ENCODE results near the gene OBP2A. TPM values are rescaled to one million over a fixed set of nuclear protein-coding genes. Genes with fewer than 3 reads are reported as not detected.

Gene OBP2A
- total and polyA plus RNA-seq, 2 of the 8 experiments (the other 6 are each of a cell fraction or from before 2014, with no cell fraction given), result not detected

DNA sequence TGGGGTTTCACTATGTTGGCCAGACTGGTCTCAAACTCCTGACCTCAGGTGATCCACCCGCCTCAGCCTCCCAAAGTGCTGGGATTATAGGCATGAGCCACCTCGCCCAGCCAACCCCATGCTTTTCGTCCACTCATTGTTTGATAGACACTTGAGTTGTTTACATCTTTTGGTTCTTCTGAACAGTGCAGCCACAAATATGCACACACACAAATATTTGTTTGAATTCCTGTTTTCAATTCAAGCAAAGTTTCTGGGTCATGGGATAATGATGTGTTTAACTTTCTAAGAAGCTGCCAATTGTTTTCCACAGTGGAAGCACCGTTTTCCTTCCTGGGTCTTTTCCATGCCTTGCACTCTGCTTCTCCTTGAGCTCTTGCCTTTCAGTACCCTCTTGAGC is 8.8 kb downstream of the OBP2A start:
- Histone ChIP-seq H2BK15ac (ENCODE audit: low read length) (no peak overlapping the region), H2AFZ (ENCODE audit: low read length) (no peak overlapping the region), H3K4me1 (replicated peaks in 1 of 4; ENCODE audit: control insufficient read depth in 3 of 4, insufficient read depth in 4 of 4, low read length in 3 of 4) (peaks cover 0 to 3% (median 0%) of the 10 kb centered on the region in 4 experiments; a peak in 2 of 7 replicates), H3K23ac (ENCODE audit: insufficient read length) (no peak overlapping the region), H3K18ac (ENCODE audit: extremely low read depth, low read length) (no peak overlapping the region), H3K79me1 (ENCODE audit: low read depth, low read length) (no peaks in the 10 kb centered on the region), H3K4me2 (ENCODE audit: insufficient read depth in 1 of 2, low read depth in 2 of 2, low read length in 2 of 2) (no peak overlapping the region), H3K27me3 (replicated peaks in 1 of 4; ENCODE audit: control insufficient read depth in 3 of 4, extremely low read depth in 1 of 4, insufficient read depth in 3 of 4, low read length in 3 of 4) (no peaks in the 10 kb centered on the region; a peak in 1 of 7 replicates), H2BK120ac (replicated peaks; ENCODE audit: low read depth, low read length) (no peak overlapping the region), H2AK5ac (ENCODE audit: low read depth, low read length) (no peak overlapping the region), H3K79me2 (ENCODE audit: control insufficient read depth in 1 of 2, insufficient read depth in 2 of 2, low read length in 2 of 2) (no peaks in the 10 kb centered on the region), H3K27ac (ENCODE audit: low read depth, low read length) (no peak overlapping the region), H3K56ac (replicated peaks; ENCODE audit: insufficient read length, low read depth, low read length) (no peak overlapping the region), H2BK5ac (ENCODE audit: low read depth, low read length) (no peak overlapping the region), H3K9me3 (ENCODE audit: insufficient read depth in 2 of 2, low read depth in 1 of 2, low read length in 1 of 2) (no peaks in the 10 kb centered on the region), H3K4ac (replicated peaks; ENCODE audit: insufficient read length, low read depth, low read length) (no peak overlapping the region), H3K14ac (ENCODE audit: insufficient read length) (no peak overlapping the region), H3K9ac (replicated peaks in 1 of 4; ENCODE audit: extremely low read depth in 1 of 4, low read depth in 3 of 4, low read length in 3 of 4) (no peak overlapping the region), H4K20me1 (replicated peaks in 1 of 2; ENCODE audit: control insufficient read depth in 1 of 2, insufficient read depth in 2 of 2, low read length in 2 of 2) (no peaks in the 10 kb centered on the region), H3K4me3 (ENCODE audit: extremely low read depth in 1 of 4, insufficient read depth in 2 of 4, low read depth in 3 of 4, low read length in 4 of 4) (no peak overlapping the region), H3K36me3 (ENCODE audit: control insufficient read depth in 2 of 4, insufficient read depth in 4 of 4, low read length in 3 of 4) (no peaks in the 10 kb centered on the region), H4K8ac (ENCODE audit: extremely low read depth, insufficient read depth, low read length) (no peak overlapping the region), H3K23me2 (ENCODE audit: low read depth, low read length) (no peaks in the 10 kb centered on the region; the same call in 1 of the 2 replicates), H4K5ac (ENCODE audit: insufficient read length, low read depth, low read length) (no peak overlapping the region), H2BK12ac (ENCODE audit: low read depth, low read length) (no peak overlapping the region), H2BK20ac (ENCODE audit: low read length) (no peak overlapping the region), H4K91ac (replicated peaks; ENCODE audit: insufficient read length, low read length) (no peak overlapping the region)
- DNase-seq (ENCODE audit: low read depth in 1 of 2, low spot score in 2 of 2) (no peak), FAIRE-seq (no peak)
- CTCF ChIA-PET (ENCODE audit: partially characterized antibody), result interaction anchor here (0.8 to 1.1 kb wide), 4 partner anchors 10 to 118 kb away, joined by 3 to 4 read pairs (median 3); no protein-coding TSS in a partner anchor
- POLR2A ChIA-PET (ENCODE audit: partially characterized antibody), result no interaction called here
- 88% methylated on average over 4 of the region's 4 CpGs; no CpG with 5 or more reads in 1 of the 2 experiments for WGBS, 2 experiments (ENCODE audit: extremely low coverage in 1 of 2, insufficient coverage in 1 of 2, insufficient read length in 1 of 2, insufficient replicate concordance in 2 of 2, low coverage in 1 of 2, low lambda C conversion rate in 2 of 2, missing lambda C conversion rate in 1 of 2)
- TF ChIP-seq CHD1 (IDR thresholded peaks at IDR 0.05; ENCODE audit: low read depth, low read length), result no peak
- TF ChIP-seq JUN (IDR thresholded peaks at IDR 0.05; ENCODE audit: low read depth, low read length), result no peak
- no peak for TF ChIP-seq POLR2AphosphoS5 (IDR thresholded peaks at IDR 0.05; ENCODE audit: low read depth, low read length)
- no peak for TF ChIP-seq KDM5A (IDR thresholded peaks at IDR 0.05; ENCODE audit: low read length)
- no peak for TF ChIP-seq RXRA (IDR thresholded peaks at IDR 0.05; ENCODE audit: insufficient read depth, low read depth, low read length)
- TF ChIP-seq EP300 (IDR thresholded peaks at IDR 0.05; ENCODE audit: borderline replicate concordance in 1 of 2, low read depth in 2 of 2, low read length in 2 of 2), result no peak
- no peak for TF ChIP-seq EGR1 (IDR thresholded peaks at IDR 0.05; ENCODE audit: borderline replicate concordance, low read depth, low read length)
- no peak for TF ChIP-seq NANOG (IDR thresholded peaks at IDR 0.05; ENCODE audit: insufficient read depth, low read depth, low read length, poor library complexity, severe bottlenecking)
- TF ChIP-seq CEBPB (IDR thresholded peaks at IDR 0.05; ENCODE audit: low read depth, low read length), result no peak
- TF ChIP-seq RFX5 (IDR thresholded peaks at IDR 0.05; ENCODE audit: borderline replicate concordance, low read depth, low read length), result no peak

Data from H1 (cell line).